SK-N-SH (cell line): ENCODE results near the gene NPHS1. TPM values are rescaled to one million over a fixed set of nuclear protein-coding genes. Genes with fewer than 3 reads are reported as not detected.

ENCODE experiments used
- CTCF ChIA-PET: fragments of 300-600, 350-600 bp; formaldehyde crosslinking; extraction: SDS; loops from one replicate; lab custom pipeline; 2021; lab: Yijun Ruan, JAX
- POLR2A ChIA-PET: fragments of 350-600 bp; sonication (Branson Sonifier 250); formaldehyde crosslinking; extraction: SDS; loops from one replicate; lab custom pipeline; 2020; ENCODE audit warnings: antibody characterized with exemption, inconsistent platforms; lab: Yijun Ruan, JAX
- DNase-seq: peaks from one replicate; pipeline ENCODE4 v3.0.0; 2012
- H2AFZ ChIP-seq: fragments of 200-600 bp; sonication (generic); 2 replicates; pipeline ENCODE4 v1.8.1; 2016; ENCODE audit warnings: antibody characterized with exemption, mild to moderate bottlenecking, low read depth
- H3F3A ChIP-seq: fragments of 200-600 bp; sonication (generic); replicated peaks from 2 replicates; pipeline ENCODE3; 2016; ENCODE audit warnings: antibody characterized with exemption, mild to moderate bottlenecking; ENCODE audit not compliant: insufficient read depth
- H3K27ac ChIP-seq, 2 experiments: fragments of 200-500 bp in 1 of 2; fragments of 200-600 bp in 1 of 2; sonication (Bioruptor generic) in 1 of 2; sonication (generic), shearing (Covaris generic) in 1 of 2; 2 replicates each; pipeline versions ENCODE4 v1.5.1 to v1.6.1; 2014 to 2016; ENCODE audit warnings: low read depth in 2 of 2, inconsistent platforms in 1 of 2, low read length in 1 of 2, mild to moderate bottlenecking in 1 of 2, mixed read lengths in 1 of 2
- H3K27me3 ChIP-seq: fragments of 200-600 bp; sonication (generic), shearing (Covaris generic); 2 replicates; pipeline ENCODE4 v1.6.1; 2016; ENCODE audit warnings: mixed run types; ENCODE audit not compliant: insufficient read depth
- H3K36me3 ChIP-seq, 2 experiments: fragments of 200-500 bp in 1 of 2; fragments of 200-600 bp in 1 of 2; sonication (Bioruptor generic) in 1 of 2; sonication (generic) in 1 of 2; replicated peaks in 1 of 2; 2 replicates each; pipeline versions ENCODE3 to v1.5.1; 2014 to 2016; ENCODE audit warnings: low read length in 1 of 2, mild to moderate bottlenecking in 1 of 2; ENCODE audit not compliant: insufficient read depth in 2 of 2, control insufficient read depth in 1 of 2
- H3K4me1 ChIP-seq, 2 experiments: fragments of 200-500 bp in 1 of 2; fragments of 200-600 bp in 1 of 2; sonication (Bioruptor generic) in 1 of 2; sonication (generic), shearing (Covaris generic) in 1 of 2; 2 replicates each; pipeline versions ENCODE4 v1.5.1 to v1.6.1; 2014 to 2016; ENCODE audit warnings: low read depth in 1 of 2, low read length in 1 of 2, mixed run types in 1 of 2; ENCODE audit not compliant: insufficient read depth in 2 of 2, control insufficient read depth in 1 of 2
- H3K4me2 ChIP-seq: fragments of 200-600 bp; sonication (generic), shearing (Covaris generic); 2 replicates; pipeline ENCODE4 v1.6.1; 2017; ENCODE audit warnings: mixed run types
- H3K4me3 ChIP-seq, 2 experiments: fragments of 200-500 bp in 1 of 2; fragments of 200-600 bp in 1 of 2; sonication (Bioruptor generic) in 1 of 2; sonication (generic), shearing (Covaris generic) in 1 of 2; 2 replicates each; pipeline versions ENCODE4 v1.5.1 to v1.8.1; 2014 to 2016; ENCODE audit warnings: low read depth in 2 of 2, inconsistent platforms in 1 of 2, low read length in 1 of 2, mild to moderate bottlenecking in 1 of 2, mixed read lengths in 1 of 2, moderate library complexity in 1 of 2
- H3K79me2 ChIP-seq: fragments of 200-600 bp; sonication (generic); 2 replicates; pipeline ENCODE4 v1.8.1; 2017; ENCODE audit warnings: mild to moderate bottlenecking; ENCODE audit not compliant: insufficient read depth
- H3K9ac ChIP-seq: fragments of 200-600 bp; sonication (generic); 2 replicates; pipeline ENCODE4 v1.6.1; 2017; ENCODE audit warnings: mixed run types
- H3K9me2 ChIP-seq: fragments of 200-600 bp; sonication (generic); 2 replicates; pipeline ENCODE4 v1.6.1; 2017; ENCODE audit warnings: mixed run types
- H3K9me3 ChIP-seq: fragments of 200-600 bp; sonication (generic); 2 replicates; pipeline ENCODE4 v1.6.1; 2017; ENCODE audit warnings: mixed run types, mild to moderate bottlenecking, moderate library complexity
- H4K20me1 ChIP-seq: fragments of 200-600 bp; sonication (generic); 2 replicates; pipeline ENCODE4 v1.6.1; 2017; ENCODE audit warnings: mild to moderate bottlenecking, mixed run types; ENCODE audit not compliant: insufficient read depth
- EZH2phosphoT487 ChIP-seq: fragments of 200-600 bp; sonication (generic); IDR thresholded peaks from 2 replicates; pipeline ENCODE4 v1.6.1; 2017; ENCODE audit warnings: low read depth, mixed run types, mild to moderate bottlenecking, antibody characterized with exemption, moderate library complexity, borderline replicate concordance
- FOSL2 ChIP-seq: IDR thresholded peaks from 2 replicates; pipeline ENCODE4 v1.4.0; 2012; ENCODE audit warnings: low read depth, mild to moderate bottlenecking, moderate library complexity, borderline replicate concordance
- FOXJ3 ChIP-seq: sonication (generic); formaldehyde crosslinking; IDR thresholded peaks from 2 replicates; pipeline ENCODE4 v1.5.1; 2020; ENCODE audit warnings: mild to moderate bottlenecking, missing genetic modification reagents
- GATA2 ChIP-seq: sonication (generic); formaldehyde crosslinking; IDR thresholded peaks from 2 replicates; pipeline ENCODE4 v1.5.0; 2020; ENCODE audit warnings: mild to moderate bottlenecking, missing genetic modification reagents
- JUND ChIP-seq: IDR thresholded peaks from 2 replicates; pipeline ENCODE4 v1.4.0; 2012
- NRF1 ChIP-seq: IDR thresholded peaks from 2 replicates; pipeline ENCODE4 v1.6.1; 2012; ENCODE audit warnings: low read depth, mild to moderate bottlenecking, low read length
- RFX5 ChIP-seq: IDR thresholded peaks from 2 replicates; pipeline ENCODE4 v1.6.1; 2012; ENCODE audit warnings: mild to moderate bottlenecking, improper control_type of control experiment, low read length
- RXRA ChIP-seq: IDR thresholded peaks from 2 replicates; pipeline ENCODE4 v1.4.0; 2012; ENCODE audit warnings: low read depth, mild to moderate bottlenecking, borderline replicate concordance
- TAF1 ChIP-seq: IDR thresholded peaks from 2 replicates; pipeline ENCODE4 v1.6.1; 2012; ENCODE audit warnings: low read depth, mild to moderate bottlenecking, low read length, moderate library complexity, borderline replicate concordance
- TCF12 ChIP-seq: IDR thresholded peaks from 2 replicates; pipeline ENCODE4 v1.4.0; 2012
- TEAD4 ChIP-seq: IDR thresholded peaks from 2 replicates; pipeline ENCODE4 v1.4.0; 2012; ENCODE audit warnings: mild to moderate bottlenecking, borderline replicate concordance; ENCODE audit not compliant: insufficient read depth
- USF2 ChIP-seq: fragments of 150-350 bp; IDR thresholded peaks from 2 replicates; pipeline ENCODE4 v1.6.1; 2017; ENCODE audit warnings: antibody characterized with exemption, low read length, low read depth, borderline replicate concordance
- YY1 ChIP-seq: IDR thresholded peaks from 2 replicates; pipeline ENCODE4 v1.4.0; 2012; ENCODE audit warnings: low read depth, mild to moderate bottlenecking
- ZBTB33 ChIP-seq: IDR thresholded peaks from 2 replicates; pipeline ENCODE4 v1.4.0; 2012; ENCODE audit warnings: low read depth, borderline replicate concordance
- WGBS: methylation state at CpG from one replicate; pipeline ENCODE4 v1.1.6; 2017; ENCODE audit warnings: low lambda C conversion rate; 5-methylcytosine and 5-hydroxymethylcytosine counted together
- polyA plus RNA-seq, 3 experiments: library from polyadenylated mRNA; depleted of rRNA; stranded (reverse); fragments of >200 nt; gene quantifications; 2 replicates each; pipeline ENCODE4 v1.2.3, GENCODE V29; 2012
- TF ChIP-seq, protein P1 (sequence below): IDR thresholded peaks from 2 replicates; pipeline ENCODE4 v1.4.0; 2012; ENCODE audit warnings: low read depth, borderline replicate concordance
- TF ChIP-seq, protein P2 (sequence below): fragments of 150-350 bp; IDR thresholded peaks from 2 replicates; pipeline ENCODE4 v1.6.1; 2016; ENCODE audit warnings: mild to moderate bottlenecking, low read depth, low read length
- TF ChIP-seq, protein P3 (sequence below): fragments of 200-600 bp; sonication (generic); IDR thresholded peaks from 2 replicates; pipeline ENCODE4 v1.6.1; 2017; ENCODE audit warnings: antibody characterized with exemption, mild to moderate bottlenecking, moderate library complexity

The NPHS1 gene
- polyA plus RNA-seq, 1 of the 3 experiments (the other 2 are of a cell fraction): not detected

DNA sequence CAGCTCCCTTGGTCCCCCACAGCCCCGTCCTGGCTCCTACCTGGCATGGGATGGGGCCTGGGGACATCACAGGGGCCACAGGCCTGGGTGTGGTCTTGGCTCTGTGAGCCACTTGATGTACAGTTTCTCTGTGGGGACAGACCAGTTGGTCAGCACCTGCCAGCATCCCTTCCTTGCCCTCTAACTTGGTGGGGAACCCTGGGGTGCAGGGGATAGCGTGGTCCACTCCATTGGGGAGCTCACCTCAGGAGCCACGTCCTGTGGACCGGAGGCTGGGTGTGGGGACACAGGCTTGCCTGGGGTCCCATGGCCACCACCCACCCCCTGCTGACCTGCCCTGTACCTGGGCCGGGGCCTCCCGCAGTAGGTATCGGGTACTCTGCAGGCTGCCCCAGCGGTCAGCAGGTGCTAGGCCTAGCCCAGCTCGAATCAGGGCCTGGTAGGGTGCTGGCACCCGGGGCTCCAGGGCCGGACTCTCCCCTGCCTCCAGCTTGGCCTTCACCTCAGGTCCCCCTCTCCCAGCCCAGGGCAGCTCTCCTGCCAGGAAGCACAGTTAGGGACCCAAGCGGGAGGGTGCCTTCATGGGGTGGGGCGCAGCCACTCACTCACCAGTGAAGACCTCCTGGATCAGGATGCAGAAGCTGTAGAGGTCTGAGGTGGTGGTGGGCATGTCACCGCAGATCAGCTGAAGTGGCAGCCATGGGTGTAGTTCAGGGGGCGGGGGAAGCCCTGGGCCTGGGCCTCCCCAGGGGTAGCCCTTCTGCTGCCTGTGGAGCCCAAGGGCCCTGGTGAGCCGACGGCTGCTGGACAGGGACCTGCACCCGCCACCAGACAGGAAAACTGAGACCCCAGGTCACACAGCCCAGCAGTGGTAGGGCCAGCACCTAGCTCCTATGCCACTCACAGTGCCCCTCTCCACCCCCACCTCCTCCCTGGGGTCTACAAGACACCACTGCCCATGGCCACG is 62.0 kb downstream of the NPHS1 start:
- H4K20me1 ChIP-seq: no peaks in the 10 kb centered on the region
- H3K27me3 ChIP-seq: no peaks in the 10 kb centered on the region
- peaks cover 0 to 3% of the 10 kb centered on the region in 2 experiments for H3K36me3 ChIP-seq
- TF ChIP-seq RXRA: no peak
- no peak for TF ChIP-seq RFX5
- TF ChIP-seq NRF1: no peak
- TF ChIP-seq TEAD4: no peak
- no peak for TF ChIP-seq JUND
- no peak for DNase-seq
- H3K79me2 ChIP-seq: no peaks in the 10 kb centered on the region
- no peaks in the 10 kb centered on the region for H3K9me2 ChIP-seq
- no peaks in the 10 kb centered on the region for H3F3A ChIP-seq
- H3K4me2 ChIP-seq: no peak overlapping the region
- ChIA-PET POLR2A (no interaction called here), CTCF (interaction anchor here (0.6 to 1.2 kb wide), 2 partner anchors 10 to 141 kb away, joined by 3 to 4 read pairs; no protein-coding TSS in a partner anchor)
- no peaks in the 10 kb centered on the region for H3K9me3 ChIP-seq
- no peaks in the 10 kb centered on the region for H3K4me1 ChIP-seq
- H2AFZ ChIP-seq: no peak overlapping the region
- no peak overlapping the region for H3K4me3 ChIP-seq
- no peak overlapping the region for H3K27ac ChIP-seq
- 83% methylated on average over 5 of the region's 19 CpGs for WGBS
- H3K9ac ChIP-seq: no peak overlapping the region

DNA sequence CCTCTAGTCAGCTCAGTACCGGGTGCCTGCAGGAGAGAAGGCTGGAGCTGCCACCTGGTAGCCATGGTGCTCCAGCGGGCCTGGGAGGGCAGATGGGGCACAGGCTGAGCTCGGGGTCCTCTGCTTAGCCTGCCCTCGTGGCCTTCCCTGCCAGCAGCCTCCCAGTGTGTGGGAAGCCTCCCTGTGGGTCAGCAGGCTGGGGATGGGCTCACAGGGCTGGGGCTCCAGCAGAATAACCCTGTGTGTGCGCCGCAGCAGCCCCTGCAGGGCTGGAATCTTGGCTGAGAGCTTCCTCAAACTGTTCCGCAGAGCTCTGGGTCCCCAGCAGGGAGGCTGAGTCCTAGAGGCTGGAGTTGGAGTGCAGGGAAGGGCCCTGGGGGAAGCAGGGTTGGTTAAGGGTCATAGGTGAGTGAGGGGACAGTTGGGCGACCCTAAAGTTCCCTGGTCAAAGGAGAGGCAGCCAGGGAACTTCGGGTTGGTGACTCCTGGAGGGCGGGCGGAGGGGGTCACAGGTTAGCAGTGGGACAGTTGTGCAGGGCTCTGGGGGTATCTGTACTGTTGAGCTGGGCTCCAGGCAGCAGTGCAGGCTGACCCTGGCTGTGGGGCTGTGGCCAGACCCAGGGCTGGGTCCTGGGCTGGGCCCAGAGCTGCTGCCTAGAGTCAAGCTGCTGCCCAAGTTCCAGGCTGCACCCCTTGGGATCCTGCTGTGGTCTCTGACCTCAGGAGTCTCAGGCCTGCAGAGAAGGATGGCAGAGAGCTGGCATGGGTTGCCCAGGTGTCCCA is 62.9 kb downstream of the NPHS1 start:
- Histone ChIP-seq H4K20me1 (no peaks in the 10 kb centered on the region), H3K9me2 (no peaks in the 10 kb centered on the region), H3K79me2 (no peaks in the 10 kb centered on the region), H3K4me2 (no peak overlapping the region), H3K27ac (no peak overlapping the region), H3K9me3 (no peaks in the 10 kb centered on the region), H3K36me3 (peaks cover 0 to 3% of the 10 kb centered on the region in 2 experiments), H3K27me3 (no peaks in the 10 kb centered on the region), H3K4me1 (no peaks in the 10 kb centered on the region), H3K9ac (no peak overlapping the region), H3F3A (no peaks in the 10 kb centered on the region), H3K4me3 (no peak overlapping the region), H2AFZ (no peak overlapping the region)
- 68% methylated on average over 8 of the region's 11 CpGs for WGBS
- POLR2A ChIA-PET: no interaction called here
- CTCF ChIA-PET: no interaction called here
- no peak for DNase-seq
- TF ChIP-seq RXRA (no peak), FOSL2 (no peak), NRF1 (no peak), TCF12 (no peak), GATA2 (CRISPR knock-in tag) (no peak), TEAD4 (no peak), EZH2phosphoT487 (no peak), FOXJ3 (CRISPR knock-in tag) (no peak), USF2 (no peak), TAF1 (no peak), ZBTB33 (no peak), YY1 (no peak), JUND (no peak)
- TF ChIP-seq, protein P1, sequence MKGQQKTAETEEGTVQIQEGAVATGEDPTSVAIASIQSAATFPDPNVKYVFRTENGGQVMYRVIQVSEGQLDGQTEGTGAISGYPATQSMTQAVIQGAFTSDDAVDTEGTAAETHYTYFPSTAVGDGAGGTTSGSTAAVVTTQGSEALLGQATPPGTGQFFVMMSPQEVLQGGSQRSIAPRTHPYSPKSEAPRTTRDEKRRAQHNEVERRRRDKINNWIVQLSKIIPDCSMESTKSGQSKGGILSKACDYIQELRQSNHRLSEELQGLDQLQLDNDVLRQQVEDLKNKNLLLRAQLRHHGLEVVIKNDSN: no peak
- TF ChIP-seq, protein P2, sequence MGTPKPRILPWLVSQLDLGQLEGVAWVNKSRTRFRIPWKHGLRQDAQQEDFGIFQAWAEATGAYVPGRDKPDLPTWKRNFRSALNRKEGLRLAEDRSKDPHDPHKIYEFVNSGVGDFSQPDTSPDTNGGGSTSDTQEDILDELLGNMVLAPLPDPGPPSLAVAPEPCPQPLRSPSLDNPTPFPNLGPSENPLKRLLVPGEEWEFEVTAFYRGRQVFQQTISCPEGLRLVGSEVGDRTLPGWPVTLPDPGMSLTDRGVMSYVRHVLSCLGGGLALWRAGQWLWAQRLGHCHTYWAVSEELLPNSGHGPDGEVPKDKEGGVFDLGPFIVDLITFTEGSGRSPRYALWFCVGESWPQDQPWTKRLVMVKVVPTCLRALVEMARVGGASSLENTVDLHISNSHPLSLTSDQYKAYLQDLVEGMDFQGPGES: no peak
- TF ChIP-seq, protein P3, sequence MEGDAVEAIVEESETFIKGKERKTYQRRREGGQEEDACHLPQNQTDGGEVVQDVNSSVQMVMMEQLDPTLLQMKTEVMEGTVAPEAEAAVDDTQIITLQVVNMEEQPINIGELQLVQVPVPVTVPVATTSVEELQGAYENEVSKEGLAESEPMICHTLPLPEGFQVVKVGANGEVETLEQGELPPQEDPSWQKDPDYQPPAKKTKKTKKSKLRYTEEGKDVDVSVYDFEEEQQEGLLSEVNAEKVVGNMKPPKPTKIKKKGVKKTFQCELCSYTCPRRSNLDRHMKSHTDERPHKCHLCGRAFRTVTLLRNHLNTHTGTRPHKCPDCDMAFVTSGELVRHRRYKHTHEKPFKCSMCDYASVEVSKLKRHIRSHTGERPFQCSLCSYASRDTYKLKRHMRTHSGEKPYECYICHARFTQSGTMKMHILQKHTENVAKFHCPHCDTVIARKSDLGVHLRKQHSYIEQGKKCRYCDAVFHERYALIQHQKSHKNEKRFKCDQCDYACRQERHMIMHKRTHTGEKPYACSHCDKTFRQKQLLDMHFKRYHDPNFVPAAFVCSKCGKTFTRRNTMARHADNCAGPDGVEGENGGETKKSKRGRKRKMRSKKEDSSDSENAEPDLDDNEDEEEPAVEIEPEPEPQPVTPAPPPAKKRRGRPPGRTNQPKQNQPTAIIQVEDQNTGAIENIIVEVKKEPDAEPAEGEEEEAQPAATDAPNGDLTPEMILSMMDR: no peak
